MCF 10A (cell line): ENCODE results near the gene MUC12. TPM values are rescaled to one million over a fixed set of nuclear protein-coding genes. Genes with fewer than 3 reads are reported as not detected.
"Not testable (repeated sequence)": the region's sequence is repeated elsewhere in the genome, so short reads cannot be mapped to it uniquely, and the experiment has no call there.

Source experiments
- BruUV-seq: library from RNA; stranded (reverse); fragments of 400-500 nt; replicated peaks from 2 replicates; lab custom pipeline; 2021; lab: Mats Ljungman, UMichigan
- CTCF ChIA-PET: fragments of 300-600 bp; sonication (Branson Sonifier 250); formaldehyde crosslinking; extraction: SDS; loops from one replicate; lab custom pipeline; 2021; ENCODE audit warnings: antibody characterized with exemption, inconsistent platforms; lab: Yijun Ruan, JAX
- POLR2A ChIA-PET: fragments of 300-600, 350-650 bp; sonication (Branson Sonifier 250); formaldehyde crosslinking; extraction: SDS; loops from one replicate; lab custom pipeline; 2020; ENCODE audit warnings: antibody characterized with exemption, inconsistent platforms; lab: Yijun Ruan, JAX
- DNase-seq: peaks from one replicate; pipeline ENCODE4 v3.0.0-alpha.2; 2018; ENCODE audit not compliant: unreplicated experiment
- H3K27ac Mint-ChIP-seq: one replicate; pipeline ENCODE4 v1.8.0; 2022; ENCODE audit warnings: mild to moderate bottlenecking, low read depth, mixed read lengths; ENCODE audit not compliant: unreplicated experiment
- H3K27me3 Mint-ChIP-seq: one replicate; pipeline ENCODE4 v1.8.0; 2022; ENCODE audit warnings: mixed read lengths; ENCODE audit not compliant: insufficient read depth, unreplicated experiment
- H3K36me3 Mint-ChIP-seq: one replicate; pipeline ENCODE4 v1.8.0; 2022; ENCODE audit warnings: mild to moderate bottlenecking, moderate library complexity, mixed read lengths; ENCODE audit not compliant: insufficient read depth, unreplicated experiment
- H3K4me1 Mint-ChIP-seq: one replicate; pipeline ENCODE4 v1.8.0; 2022; ENCODE audit warnings: mixed read lengths; ENCODE audit not compliant: insufficient read depth, unreplicated experiment
- H3K4me3 Mint-ChIP-seq: one replicate; pipeline ENCODE4 v1.8.0; 2022; ENCODE audit warnings: mild to moderate bottlenecking, moderate library complexity, mixed read lengths; ENCODE audit not compliant: unreplicated experiment
- H3K9me3 Mint-ChIP-seq: one replicate; pipeline ENCODE4 v1.8.0; 2022; ENCODE audit warnings: mixed read lengths; ENCODE audit not compliant: unreplicated experiment
- intact Hi-C: fragments of 100-400 bp; cut with micrococcal nuclease; formaldehyde crosslinking; loops from 2 replicates; pipeline ENCODE4 v1.14.1; 2022
- total RNA-seq: library from RNA; stranded (reverse); gene quantifications from 2 replicates; pipeline ENCODE4 v1.2.3, GENCODE V29; 2022
- TF ChIP-seq, protein P1 (sequence below): fragments of 200-600 bp; IDR thresholded peaks from one replicate; pipeline ENCODE4 v1.8.0; 2022; ENCODE audit warnings: antibody characterized with exemption, mild to moderate bottlenecking; ENCODE audit not compliant: unreplicated experiment

MUC12 gene
- total RNA-seq, 1 experiment from 2014 or later, result not detected

DNA sequence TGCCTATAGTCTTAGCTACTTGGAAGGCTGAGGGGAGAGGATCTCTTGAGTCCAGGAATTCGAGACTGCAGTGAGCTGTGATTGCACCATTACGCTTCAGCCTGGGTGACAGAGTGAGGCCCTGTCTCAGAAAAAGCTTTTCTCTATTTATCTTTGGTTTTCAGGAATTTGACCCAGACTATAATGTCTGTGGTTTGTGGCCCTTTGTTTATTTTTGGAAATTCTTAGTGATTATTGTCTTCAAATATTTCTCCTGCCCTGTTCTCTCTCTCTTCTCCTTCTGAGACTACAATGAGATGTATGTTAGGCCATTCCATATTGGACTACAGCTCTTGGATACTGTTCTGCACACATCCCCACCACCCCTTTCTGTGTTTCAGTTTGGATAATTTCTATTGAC lies 4.7 kb downstream of the MUC12 start:
- Mint-ChIP-seq H3K4me1 (no peaks in the 10 kb centered on the region), H3K27ac (no peak overlapping the region), H3K27me3 (peaks cover 71% of the 10 kb centered on the region), H3K4me3 (no peak overlapping the region), H3K9me3 (no peaks in the 10 kb centered on the region), H3K36me3 (no peaks in the 10 kb centered on the region)
- intact Hi-C loops, result no loop called here
- TF ChIP-seq, protein P1, sequence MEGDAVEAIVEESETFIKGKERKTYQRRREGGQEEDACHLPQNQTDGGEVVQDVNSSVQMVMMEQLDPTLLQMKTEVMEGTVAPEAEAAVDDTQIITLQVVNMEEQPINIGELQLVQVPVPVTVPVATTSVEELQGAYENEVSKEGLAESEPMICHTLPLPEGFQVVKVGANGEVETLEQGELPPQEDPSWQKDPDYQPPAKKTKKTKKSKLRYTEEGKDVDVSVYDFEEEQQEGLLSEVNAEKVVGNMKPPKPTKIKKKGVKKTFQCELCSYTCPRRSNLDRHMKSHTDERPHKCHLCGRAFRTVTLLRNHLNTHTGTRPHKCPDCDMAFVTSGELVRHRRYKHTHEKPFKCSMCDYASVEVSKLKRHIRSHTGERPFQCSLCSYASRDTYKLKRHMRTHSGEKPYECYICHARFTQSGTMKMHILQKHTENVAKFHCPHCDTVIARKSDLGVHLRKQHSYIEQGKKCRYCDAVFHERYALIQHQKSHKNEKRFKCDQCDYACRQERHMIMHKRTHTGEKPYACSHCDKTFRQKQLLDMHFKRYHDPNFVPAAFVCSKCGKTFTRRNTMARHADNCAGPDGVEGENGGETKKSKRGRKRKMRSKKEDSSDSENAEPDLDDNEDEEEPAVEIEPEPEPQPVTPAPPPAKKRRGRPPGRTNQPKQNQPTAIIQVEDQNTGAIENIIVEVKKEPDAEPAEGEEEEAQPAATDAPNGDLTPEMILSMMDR, result no peak
- ChIA-PET POLR2A (interaction anchor here (1.2 kb wide), 1 partner anchor 46 kb away, joined by 3 read pairs; the partner anchor contains the start of gene MUC17), CTCF (interaction anchor here (1.0 kb wide), 1 partner anchor 14 kb away, joined by 3 read pairs; no protein-coding TSS in a partner anchor)
- BruUV-seq, result no TSS peak
- DNase-seq, result no peak

DNA sequence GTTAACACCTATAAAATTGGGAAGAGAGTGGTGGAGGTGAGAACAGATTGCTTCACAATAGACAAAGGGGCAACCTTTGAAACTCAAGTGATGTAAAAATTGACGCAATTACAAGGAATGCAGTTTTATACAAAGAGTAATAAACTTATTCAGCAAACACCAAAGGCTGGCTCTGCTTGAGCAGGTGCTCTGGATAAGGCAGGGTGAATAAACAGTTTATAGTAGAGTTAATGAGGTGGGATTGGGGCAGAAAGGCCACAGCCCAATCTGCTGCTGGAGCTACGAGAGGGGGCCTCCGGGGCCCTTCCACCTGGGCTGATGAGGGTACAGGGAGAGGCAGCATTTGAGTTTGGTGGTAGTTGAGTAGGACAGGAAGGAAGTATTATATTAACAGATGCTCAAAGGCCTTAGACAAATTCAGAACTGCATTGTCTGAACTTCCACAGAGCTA lies 6.0 kb downstream of the MUC12 start:
- peaks cover 57% of the 10 kb centered on the region for H3K27me3 Mint-ChIP-seq
- DNase-seq, result no peak
- ChIA-PET POLR2A (interaction anchor here (0.7 kb wide), 2 partner anchors 67 to 557 kb away, joined by 3 read pairs; no protein-coding TSS in a partner anchor), CTCF (interaction anchor here (0.6 kb wide), 1 partner anchor 203 kb away, joined by 3 read pairs; no protein-coding TSS in a partner anchor)
- H3K36me3 Mint-ChIP-seq, result no peaks in the 10 kb centered on the region
- no peak overlapping the region for H3K4me3 Mint-ChIP-seq
- no peaks in the 10 kb centered on the region for H3K4me1 Mint-ChIP-seq
- H3K9me3 Mint-ChIP-seq, result no peaks in the 10 kb centered on the region
- intact Hi-C loops, result no loop called here
- H3K27ac Mint-ChIP-seq, result no peak overlapping the region
- TF ChIP-seq, protein P1, result no peak
- no TSS peak for BruUV-seq

GRCh38 chr7:100978300-100978699 lies 8.9 kb downstream of the MUC12 start:
- CTCF ChIA-PET, result interaction anchor here (0.6 kb wide), 1 partner anchor 660 kb away, joined by 3 read pairs; no protein-coding TSS in a partner anchor
- H3K4me1 Mint-ChIP-seq, result no peaks in the 10 kb centered on the region
- intact Hi-C loops, result no loop called here
- no peak for DNase-seq
- no TSS peak for BruUV-seq
- no peak overlapping the region for H3K4me3 Mint-ChIP-seq
- TF ChIP-seq, protein P1, result no peak
- no peaks in the 10 kb centered on the region for H3K9me3 Mint-ChIP-seq
- no peaks in the 10 kb centered on the region for H3K36me3 Mint-ChIP-seq
- POLR2A ChIA-PET, result no interaction called here
- no peak overlapping the region for H3K27ac Mint-ChIP-seq
- H3K27me3 Mint-ChIP-seq, result peaks cover 28% of the 10 kb centered on the region

DNA sequence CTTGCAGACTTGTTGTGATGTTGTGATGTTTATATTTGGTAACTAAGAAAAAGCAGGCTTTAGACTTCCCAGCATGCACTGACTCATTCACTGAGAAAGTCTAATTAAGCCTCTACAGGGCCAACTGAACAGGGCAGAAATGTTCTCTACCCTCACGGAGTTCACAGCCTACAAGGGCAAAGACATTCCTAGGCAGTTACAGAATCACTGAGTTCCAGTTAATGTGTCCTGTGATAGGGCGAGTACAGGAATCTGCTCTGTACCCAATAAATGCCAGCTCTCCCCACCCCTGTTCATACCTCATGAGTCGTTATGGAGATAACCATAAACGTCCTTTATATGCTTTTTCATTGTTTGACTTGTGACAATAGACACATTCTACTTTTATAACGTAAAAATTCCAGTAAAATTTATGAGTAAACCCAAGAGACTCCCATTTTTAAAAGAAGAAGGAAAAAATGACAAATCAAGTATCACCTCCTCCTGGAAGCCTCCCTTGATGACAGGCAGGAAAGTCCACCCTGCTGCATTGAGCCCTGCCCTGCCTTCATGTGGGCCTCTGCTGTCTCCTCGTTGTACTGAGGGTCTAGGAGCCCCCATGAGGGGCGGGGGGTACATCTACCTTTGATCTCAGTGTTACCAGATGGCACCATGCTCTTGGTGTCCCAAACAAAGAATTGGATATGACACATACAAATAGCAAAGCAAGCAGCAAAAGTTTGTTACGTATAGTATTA lies 14.3 kb downstream of the MUC12 start:
- TF ChIP-seq, protein P1, result no peak
- peak; percentile 11 for DNase-seq
- Mint-ChIP-seq H3K9me3 (no peaks in the 10 kb centered on the region), H3K27ac (peak overlapping the region; percentile 5), H3K27me3 (no peaks in the 10 kb centered on the region), H3K4me1 (no peaks in the 10 kb centered on the region), H3K36me3 (no peaks in the 10 kb centered on the region), H3K4me3 (no peak overlapping the region)
- no TSS peak for BruUV-seq
- POLR2A ChIA-PET, result no interaction called here
- intact Hi-C loops, result no loop called here
- CTCF ChIA-PET, result no interaction called here

DNA sequence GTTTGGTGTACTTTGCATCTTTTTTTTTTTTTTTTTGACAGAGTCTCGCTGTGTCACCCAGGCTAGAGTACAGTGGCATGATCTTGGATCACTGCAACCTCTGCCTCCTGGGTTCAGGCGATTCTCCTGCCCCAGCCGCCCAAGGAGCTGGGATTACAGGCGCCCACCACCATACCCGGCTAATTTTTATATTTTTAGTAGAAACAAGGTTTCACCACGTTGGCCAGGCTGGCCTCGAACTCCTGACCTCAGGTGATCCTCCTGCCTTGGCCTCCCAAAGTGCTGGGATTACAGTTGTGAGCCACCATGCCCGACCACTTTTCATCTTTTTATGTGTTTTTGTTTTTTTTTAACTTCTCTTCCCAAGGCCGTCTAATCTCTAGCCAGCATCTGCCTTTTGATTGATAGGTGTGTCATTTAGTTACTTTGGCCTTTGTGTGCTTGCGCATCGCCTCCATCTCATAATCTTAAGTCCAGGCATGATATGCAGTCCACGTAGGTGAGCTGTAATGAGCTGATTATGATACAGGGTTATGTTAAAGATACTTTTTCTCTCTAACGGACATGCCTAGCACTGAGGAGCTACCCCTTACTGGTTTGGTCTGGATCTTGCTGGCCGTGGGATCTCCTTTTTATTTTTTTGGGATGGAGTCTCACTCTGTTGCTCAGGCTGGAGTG lies 15.0 kb downstream of the MUC12 start:
- H3K4me1 Mint-ChIP-seq, H3K36me3 Mint-ChIP-seq, H3K4me3 Mint-ChIP-seq, intact Hi-C loops, DNase-seq, H3K9me3 Mint-ChIP-seq, POLR2A ChIA-PET, H3K27me3 Mint-ChIP-seq: not testable (repeated sequence)
- peak overlapping the region; percentile 5 for H3K27ac Mint-ChIP-seq
- CTCF ChIA-PET, result interaction anchor here (0.7 kb wide), 1 partner anchor 31 kb away, joined by 3 read pairs; no protein-coding TSS in a partner anchor
- BruUV-seq, result TSS peak; percentile 99
